GM18858 (cell line): Measurements from ENCODE around the gene SEC14L2.
"Not testable (repeated sequence)": the region's sequence is repeated elsewhere in the genome, so short reads cannot be mapped to it uniquely, and the experiment has no call there.

ENCODE experiments used
- ATAC-seq: cut with Tn5 transposase; IDR thresholded peaks from one replicate; pipeline ENCODE4 v1.9.1; 2021; ENCODE audit not compliant: unreplicated experiment

SEC14L2 gene

DNA sequence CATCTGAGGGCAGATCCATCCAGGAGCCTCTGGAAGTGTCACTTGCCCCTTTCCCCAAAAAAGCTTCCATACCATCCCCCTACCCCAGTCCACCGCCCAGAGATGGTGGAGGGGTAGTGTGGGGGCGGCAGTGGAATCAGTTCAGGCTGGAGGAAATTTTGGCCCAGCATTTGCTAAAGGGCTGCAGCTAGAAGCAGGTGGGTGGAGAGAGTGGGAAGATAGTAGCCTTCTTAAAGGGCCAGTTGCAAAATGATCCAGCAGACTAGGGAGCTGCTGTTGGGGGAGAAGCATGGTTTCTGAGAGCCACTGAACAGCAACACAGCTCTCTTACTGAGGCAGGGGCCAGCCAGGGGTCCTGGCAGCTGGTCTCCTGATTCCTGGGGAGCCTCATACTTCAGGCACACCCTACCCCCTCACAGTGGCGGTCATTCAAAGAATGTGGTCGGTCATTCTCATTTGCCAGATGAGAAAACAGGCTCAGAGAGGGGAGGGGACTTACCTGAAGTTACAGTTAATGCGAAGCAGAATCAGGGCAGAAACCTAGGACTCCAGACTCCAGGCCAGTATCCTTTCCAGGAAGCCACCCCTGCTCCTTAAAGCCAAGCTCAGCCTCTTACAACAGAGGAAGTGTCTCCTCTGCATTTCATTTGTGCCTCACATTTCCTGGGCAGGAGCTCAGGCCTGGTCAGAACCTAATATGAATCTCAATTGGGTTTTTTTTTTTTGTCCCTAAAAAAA lies 5.4 kb downstream of the SEC14L2 start:
- no peak for ATAC-seq

DNA sequence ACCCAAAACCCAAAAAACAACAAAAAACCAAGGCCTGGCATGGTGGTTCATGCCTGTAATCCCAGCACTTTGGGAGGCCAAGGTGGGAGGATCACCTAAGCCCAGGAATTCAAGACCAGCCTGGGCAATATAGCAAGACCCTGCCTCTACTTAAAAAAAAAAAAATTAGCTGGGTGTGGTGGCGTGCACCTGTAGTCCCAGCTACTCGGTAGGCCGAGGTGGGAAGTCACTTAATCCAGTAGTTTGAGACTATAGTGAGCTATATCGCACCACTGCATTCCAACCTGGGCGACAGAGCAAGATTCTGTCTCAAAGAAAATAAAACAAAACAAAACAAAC lies 5.9 kb downstream of the SEC14L2 start:
- not testable (repeated sequence) for ATAC-seq

DNA sequence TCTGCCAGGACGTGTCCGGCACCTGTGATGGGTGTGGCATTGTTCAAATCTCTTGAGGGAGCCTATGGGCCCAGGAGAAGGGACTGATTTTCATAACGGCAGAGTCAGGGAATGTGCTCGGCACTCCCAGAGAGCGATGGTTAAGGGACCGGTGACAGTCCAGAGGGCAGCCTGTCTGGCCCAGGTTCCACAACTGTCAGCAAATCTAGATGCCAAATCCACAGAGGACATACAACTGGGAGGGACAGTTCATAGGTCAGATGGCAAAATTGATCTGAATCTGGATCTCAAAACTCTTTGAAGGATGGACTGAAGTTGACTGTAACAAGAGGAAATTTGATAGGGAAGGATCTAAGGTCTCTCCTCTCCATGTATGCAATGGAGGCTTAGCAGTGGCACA lies 7.5 kb downstream of the SEC14L2 start:
- no peak for ATAC-seq

DNA sequence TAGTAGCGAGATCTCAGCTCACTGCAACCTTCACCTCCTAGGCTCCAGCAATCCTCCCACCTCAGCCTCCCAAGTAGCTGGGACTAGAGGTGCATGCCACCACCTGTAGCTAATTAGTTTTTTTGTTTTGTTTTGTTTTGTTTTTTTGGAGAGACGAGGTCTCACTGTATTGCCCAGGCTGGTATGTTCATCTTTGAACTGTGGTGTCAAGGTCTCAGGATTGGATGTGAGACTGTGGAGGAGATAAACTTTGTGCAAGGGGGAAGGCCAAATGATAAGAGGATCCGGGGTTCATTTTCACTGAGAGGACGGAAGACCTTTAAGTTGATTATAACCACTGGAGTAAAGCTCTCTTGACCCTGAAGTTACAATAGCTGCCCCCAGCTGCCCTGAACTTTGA lies 8.9 kb downstream of the SEC14L2 start:
- ATAC-seq = no peak

DNA sequence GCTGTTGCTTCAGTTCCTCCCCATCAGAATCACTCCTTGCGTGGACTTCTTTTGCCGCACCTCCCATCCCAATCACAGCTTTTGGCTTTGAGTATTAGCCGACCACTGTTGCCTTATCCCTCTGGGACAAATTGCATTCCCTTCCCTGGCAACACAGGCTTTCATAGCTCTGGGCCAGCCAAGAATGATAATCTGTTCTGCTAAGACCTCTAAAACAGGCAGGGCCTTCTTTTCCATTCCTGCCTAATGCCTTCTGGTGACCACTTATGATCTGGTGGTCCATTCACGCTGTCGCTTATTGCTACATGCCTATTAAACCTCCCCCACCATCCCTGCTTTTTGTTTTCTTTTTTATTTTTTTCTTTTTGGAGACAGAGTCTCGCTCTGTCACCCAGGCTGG lies 9.6 kb downstream of the SEC14L2 start:
- ATAC-seq = no peak

DNA sequence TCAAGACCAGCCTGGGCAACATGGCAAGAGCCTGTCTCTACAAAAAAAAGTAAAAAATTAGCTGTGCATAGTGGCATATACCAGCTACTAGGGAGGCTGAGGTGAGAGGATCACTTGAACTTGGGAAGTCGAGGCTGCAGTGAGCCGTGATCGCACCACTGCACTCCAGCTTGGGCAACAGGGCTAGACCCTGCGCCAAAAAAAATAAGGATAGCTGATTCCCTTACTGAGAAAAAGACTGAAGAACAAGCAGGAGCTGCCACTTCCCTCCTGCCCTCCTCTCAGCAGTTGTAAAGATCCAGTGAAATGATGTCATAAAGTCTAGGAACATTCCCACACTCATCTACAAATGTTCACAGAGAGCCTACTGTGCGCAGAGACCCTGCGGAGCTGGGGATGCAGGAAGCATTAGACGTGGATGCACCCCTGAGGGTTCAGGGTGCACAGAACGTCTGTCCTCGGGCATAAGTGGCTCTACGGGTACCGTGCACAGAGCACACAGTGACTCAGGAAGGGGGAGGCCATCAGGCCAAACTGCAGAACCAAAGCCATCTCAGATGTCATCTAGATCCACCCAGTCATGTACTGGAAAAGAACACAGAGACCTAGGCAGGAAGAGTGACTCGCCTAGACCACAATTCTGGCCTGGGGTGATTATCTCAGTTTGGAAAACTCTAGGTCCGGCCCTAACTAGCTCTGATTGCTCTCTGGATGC lies 11.7 kb downstream of the SEC14L2 start:
- no peak for ATAC-seq

DNA sequence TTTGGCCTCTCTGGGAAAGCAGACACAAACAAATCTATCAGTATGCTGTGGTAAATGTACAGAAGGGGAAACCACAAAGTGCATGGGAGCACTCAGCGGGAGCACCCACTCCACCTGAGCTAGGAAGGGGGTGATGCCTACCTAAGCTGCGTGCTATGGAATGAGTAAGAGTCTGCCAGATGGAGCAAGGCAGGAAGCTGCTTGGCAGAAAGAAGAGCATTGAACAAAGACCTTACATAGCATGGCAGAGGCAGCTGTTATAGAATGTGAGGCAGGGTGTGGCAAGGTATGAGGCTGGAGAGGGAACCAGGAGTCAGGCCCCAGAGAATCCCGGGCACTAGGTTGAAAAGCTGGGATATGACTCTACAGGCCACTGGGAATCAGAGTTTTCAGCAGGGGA lies 15.0 kb downstream of the SEC14L2 start:
- no peak for ATAC-seq

DNA sequence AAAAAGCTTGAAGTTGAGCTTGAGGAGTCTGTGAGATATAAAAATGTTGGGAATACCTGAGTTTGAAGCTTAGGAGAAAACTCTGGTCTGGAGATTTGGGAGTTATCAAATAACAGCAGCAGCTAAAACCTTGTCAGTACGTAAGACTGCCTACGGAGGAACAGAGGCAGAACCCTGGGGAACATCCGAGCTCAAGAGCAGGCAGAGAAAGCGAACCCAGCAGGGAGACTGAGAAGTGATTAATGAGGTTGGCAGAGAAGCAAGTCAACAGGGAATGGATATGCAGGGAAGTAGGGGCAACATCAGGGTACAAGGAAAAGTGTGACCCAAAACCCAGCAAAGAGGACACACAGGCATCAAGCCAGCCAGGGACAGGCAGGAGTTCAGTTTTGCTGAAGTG lies 16.2 kb downstream of the SEC14L2 start:
- ATAC-seq = no peak

DNA sequence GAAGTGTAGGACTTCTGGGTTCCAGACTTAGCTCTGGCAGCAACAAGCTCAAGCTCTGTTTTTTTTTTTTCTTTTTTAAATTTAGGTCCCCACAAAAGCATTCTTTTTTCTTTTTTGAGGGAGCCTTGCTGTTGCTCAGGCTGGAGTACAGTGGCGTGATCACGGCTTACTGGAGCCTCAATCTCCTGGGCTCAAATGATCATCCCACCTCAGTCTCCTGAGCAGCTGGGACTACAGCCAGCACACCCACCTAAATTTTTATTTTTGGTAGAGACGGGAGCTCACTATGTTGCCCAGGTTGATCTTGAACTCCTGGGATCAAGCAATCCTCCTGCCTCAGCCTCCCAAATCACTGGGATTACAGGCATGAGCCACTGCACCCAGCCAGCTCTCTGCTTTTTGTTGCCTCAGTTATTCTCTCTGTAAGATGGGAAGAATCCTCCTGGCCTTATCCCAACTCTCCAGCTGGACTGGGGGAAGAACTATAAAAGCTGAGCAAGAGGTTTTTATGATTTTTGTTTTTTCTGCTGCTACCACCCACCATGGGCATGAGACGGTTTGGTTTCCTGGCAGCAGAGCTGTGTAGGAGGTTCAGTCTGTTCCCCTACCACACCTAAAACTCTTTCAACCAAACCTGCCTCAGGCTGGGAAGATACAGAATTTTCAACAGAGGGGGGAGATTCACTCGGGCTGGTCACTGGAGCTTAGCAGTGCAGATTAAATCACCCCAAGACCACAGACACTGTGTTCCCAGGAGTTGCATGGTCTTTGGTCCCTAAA lies 17.1 kb downstream of the SEC14L2 start:
- no peak for ATAC-seq

DNA sequence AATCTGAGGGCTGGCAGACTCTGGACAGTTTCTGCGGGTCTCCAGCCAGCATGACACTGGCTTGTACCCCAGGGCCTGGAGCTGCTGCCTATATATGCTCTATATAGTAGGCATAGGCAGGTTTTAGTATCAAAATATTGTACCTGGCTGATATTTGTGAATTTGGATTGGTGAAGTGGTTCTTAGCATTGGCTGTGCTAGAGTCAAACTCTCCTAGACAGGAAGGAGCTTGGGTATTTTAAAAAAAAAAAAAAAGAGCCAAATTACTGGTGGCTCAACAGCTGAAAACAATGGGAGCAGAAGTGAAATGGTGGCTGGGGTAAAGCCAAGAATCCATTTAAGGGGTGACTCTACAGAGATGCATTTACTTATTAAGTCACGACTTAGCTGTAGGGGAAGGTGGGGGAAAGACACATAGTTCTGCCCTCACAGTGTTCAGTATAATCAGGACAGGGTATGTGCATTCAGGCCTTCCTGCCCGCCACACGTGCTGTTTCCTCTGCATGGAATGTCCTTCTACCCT lies 17.8 kb downstream of the SEC14L2 start:
- no peak for ATAC-seq

DNA sequence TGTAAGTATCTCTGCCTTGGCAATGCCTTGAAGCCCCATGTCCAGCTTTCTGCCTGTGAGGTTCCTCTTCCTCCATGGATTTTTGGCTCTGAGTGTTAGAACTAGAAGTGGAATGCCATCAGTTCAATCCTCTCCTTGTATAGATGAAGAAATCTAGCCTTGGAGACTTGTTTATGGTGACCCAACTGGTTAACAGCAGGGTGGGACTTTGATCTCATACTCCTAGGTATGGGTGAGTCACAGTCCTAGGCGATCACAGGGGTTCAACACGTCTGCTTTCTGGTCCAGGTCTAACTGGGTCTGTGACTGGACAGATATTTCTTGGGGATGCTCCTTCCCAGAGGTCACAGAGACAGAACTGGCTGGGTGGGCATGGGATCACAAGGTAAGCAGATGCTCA lies 19.6 kb downstream of the SEC14L2 start:
- ATAC-seq = no peak

DNA sequence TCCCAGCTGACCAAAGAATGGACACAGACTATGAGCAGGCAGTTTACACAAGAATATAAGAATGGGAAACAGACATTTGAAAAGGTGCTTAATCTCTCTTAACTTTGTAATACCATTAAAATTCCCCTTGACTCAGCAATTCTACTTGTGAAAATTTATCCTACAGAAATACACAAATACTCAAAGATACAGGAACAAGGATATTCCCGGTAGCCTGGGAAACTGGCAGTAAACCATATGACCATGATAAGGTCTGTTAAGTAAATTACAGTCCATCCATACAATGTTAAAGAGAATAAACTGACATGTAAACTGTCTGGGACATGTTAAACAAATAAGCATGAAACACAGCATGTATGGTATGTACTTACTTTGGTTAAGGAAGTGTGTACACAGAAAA lies 20.0 kb downstream of the SEC14L2 start:
- no peak for ATAC-seq

DNA sequence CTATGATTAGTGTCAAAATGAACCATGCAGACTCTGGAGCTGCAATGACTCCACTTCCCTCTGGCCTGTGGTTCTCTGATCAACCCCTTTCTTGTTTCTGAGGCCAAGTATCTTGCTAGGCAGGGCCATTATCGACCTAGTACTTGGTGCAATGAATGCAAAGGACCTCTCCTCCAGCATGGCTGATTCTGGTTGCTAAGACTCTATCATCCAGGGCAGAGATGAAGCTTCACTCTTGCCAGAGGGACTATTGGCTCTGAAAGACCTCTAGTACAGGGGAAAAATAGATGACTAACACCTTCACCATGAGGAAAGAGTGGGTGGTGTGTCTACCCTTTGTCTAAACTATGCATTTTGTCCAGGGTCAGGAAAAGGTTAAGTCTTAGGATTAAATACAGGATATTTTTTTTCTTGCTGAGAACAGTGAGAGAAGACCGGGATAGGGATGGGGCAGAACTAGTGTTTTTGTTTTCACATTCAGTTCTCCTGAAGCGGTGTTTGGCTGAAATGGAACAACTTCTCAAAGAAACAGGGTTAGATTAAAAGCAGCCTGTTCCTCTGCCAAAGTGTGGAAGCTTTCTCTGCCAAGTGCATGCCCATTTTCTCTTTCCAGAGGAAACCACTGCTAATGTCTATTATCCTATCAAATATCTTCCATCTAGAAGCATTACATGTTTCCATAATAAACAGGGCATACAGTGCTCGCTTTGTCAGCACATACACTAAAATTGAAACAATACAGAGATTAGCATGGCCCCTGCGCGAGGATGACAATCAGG lies 23.7 kb downstream of the SEC14L2 start:
- no peak for ATAC-seq

DNA sequence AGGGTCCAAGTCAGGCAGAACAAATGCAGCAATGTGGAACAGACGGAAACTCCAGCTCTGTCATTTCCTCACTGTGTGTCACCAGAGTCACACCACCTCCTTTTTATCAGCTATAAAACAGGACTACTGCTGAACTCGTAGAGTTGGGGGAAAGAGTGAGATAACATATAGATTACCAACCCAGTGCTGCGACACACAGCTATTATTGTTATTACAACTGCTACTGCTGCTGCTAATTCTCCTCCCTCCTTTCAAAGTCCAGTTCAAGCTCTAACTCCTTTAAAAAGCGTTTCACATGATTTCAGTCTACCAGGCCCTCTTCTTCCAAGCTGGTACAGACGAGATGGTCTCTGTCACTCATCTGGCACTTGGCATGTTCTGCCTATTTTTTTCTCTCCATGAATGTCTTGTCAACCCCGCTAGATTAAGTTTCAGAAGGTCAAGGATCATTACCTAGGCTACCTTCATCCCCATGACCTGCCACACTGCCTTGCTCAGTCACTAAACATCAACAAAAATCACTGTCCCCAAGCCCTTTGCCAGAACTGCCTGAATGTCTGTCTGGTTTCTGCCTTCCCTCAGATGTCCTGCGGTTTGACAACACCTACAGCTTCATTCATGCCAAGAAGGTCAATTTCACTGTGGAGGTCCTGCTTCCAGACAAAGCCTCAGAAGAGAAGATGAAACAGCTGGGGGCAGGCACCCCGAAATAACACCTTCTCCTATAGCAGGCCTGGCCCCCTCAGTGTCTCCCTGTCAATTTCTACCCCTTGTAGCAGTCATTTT lies 25.1 kb downstream of the SEC14L2 start:
- ATAC-seq = no peak

DNA sequence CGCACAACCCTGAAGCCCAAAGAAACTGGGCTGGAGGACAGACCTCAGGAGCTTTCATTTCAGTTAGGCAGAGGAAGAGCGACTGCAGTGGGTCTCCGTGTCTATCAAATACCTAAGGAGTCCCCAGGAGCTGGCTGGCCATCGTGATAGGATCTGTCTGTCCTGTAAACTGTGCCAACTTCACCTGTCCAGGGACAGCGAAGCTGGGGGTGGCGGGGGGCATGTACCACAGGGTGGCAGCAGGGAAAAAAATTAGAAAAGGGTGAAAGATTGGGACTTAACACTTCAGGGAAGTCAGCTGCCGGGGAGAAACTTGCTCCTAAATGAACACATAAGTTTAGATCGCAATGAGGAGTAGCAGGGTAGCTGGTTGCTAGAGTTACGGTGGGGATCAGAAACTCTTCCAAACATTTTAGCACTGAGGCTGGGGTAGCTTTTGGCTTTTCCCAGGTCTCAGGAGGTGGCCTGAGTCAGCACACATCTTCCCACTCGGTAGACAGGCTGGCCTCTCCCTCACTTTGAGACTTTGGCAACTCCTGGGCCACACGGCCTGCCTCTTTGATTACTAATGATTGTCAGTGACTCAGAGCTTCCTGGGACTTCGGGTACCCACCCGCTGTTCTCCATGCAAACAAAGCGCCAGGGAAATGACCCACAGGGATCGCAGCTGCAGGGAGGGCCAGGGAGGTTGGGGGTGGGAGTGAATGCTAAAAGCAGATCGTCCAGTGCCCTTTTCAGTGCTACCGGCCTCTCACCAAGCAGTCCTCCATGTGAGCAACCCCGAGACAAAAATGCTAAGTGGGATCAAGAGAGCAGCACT lies 25.9 kb downstream of the SEC14L2 start:
- no peak for ATAC-seq

DNA sequence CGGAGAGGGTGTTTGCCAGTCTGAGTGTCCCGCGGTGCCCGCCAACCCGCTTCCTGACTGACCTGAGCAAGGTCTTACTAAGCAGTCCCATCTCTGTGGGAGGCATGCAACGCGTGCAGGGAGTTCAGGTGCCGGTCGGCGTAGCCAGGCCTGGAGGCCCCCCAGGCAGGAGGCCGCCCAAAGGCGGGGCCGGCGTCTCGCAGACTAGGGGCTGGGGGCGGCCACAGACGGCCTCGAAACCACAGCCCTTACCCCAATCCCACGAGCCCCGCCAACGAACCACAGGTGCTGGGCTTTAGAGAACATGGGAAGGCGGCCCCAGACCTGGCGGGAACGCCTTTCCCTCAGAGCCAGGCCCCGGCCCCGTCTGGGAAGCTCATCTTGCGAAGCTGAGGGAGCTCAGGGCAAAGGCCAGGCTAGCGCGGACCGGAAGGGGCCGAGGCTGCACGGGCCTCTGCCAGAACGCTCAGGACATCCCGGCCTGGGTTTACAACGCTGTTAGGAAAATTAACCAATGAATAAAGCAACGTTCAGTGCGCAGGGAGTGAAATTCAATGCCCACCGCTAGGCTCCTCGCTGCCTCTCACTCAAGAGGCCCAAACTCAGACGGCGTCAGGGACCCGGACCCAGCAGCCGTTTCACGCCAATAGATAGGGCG lies 26.6 kb downstream of the SEC14L2 start:
- ATAC-seq = no peak

DNA sequence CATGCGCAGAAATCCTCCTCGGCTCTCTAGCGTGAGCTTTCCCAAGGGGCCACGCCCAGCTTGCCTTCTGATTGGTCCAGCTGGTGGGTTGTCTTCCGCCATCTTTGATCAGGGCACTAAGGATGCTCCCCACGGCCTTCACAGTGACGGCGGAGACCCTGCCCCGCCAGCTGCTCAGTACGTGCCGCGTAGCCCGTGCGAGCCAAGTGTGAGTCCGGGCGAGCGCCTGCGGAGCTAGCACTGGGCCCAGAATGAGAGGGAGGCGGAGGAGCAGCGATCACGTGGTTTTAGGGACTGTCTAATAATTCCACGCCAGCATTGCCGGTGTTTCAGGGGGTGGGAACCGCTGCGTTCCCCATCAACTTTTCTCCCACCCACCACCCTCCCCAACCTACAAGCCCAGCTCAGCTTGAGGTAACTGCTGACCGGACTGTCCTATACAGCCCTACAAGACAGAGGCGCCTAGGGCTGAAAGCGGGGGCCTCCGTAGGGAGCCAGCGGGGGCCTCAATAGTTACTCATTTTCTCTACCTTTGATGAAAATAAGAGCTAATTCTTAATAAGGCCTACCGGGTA lies 27.2 kb downstream of the SEC14L2 start:
- ATAC-seq = peak; percentile 71

DNA sequence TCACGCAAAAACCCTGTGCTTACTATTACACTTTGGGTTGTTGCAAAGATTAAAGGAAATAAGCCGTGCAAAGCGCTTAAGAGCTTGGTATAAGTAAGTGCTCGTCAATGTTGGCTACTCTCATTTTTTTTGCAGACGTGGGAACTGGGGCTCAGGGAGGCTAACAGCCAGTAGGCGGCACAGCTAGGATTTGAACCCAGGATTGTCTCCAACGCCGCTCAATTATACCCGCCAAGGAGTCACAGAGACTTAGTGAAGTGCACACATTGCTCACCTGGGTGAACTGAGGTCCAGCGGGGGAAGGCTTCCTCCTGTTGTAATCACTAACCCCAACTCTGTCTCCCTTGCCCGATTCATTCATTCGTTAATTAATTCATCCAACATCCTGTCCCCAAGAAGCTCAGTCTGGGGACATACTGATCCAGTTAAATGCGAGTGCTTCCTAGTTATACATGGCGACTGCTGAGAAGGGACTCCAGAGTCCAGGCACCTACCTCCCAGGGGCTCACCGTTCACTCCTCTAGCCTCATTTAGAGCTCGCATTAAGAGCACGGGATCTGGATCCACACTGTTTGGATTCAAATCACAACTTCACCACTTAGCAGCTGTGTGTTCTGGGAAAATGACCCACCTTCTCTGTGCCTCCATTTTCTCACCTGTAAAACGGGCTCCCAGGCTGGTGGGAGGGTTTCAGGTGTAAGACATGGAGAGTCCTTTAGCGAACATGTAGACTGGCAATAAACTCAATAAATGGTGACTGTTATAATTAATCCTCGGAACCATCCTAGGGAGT lies 27.9 kb downstream of the SEC14L2 start:
- ATAC-seq = no peak
